Measurements from ENCODE around the gene CAB39.

The CAB39 gene

GRCh38 chr2:230812033-230812432 lies 99.4 kb downstream of the CAB39 start:
- DNase-seq (ENCODE audit: insufficient read length): no peak
- no peak for TF ChIP-seq POLR2A (IDR thresholded peaks at IDR 0.05; ENCODE audit: low read depth, low read length)
- TF ChIP-seq TAF1 (IDR thresholded peaks at IDR 0.05; ENCODE audit: borderline replicate concordance, low read depth, low read length): no peak
- TF ChIP-seq POLR2AphosphoS5 (IDR thresholded peaks at IDR 0.05; ENCODE audit: low read depth, low read length): no peak
- FAIRE-seq: peak; percentile 30

- no peak for DNase-seq (ENCODE audit: insufficient read length)
- FAIRE-seq: no peak
- TF ChIP-seq POLR2AphosphoS5 (IDR thresholded peaks at IDR 0.05; ENCODE audit: low read depth, low read length) (no peak), TAF1 (IDR thresholded peaks at IDR 0.05; ENCODE audit: borderline replicate concordance, low read depth, low read length) (no peak), POLR2A (IDR thresholded peaks at IDR 0.05; ENCODE audit: low read depth, low read length) (no peak)
These were observed 102.0 kb downstream of the CAB39 start for GRCh38 chr2:230814616-230815015.

DNA sequence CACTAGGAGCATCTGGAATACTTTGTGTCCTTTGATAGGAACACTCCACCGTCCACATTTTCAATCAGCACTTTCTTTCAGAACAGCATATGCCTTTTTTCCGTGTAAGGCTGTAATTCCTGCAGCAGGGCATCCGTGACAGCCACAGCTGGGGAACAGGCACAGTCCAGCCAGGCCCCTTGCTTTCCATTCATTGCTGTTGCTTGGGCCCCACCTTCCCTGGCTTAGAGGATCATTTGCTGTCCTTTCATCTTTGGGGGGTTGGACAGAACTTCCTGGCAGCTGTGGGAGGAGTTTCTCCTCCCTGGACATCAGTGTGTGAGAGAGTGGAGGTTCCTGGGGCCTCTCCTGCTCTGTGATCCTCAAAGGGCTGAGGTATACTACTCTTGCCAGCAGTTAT lies 102.4 kb downstream of the CAB39 start:
- DNase-seq (ENCODE audit: insufficient read length) (no peak), FAIRE-seq (no peak)
- TF ChIP-seq POLR2AphosphoS5 (IDR thresholded peaks at IDR 0.05; ENCODE audit: low read depth, low read length) (no peak), TAF1 (IDR thresholded peaks at IDR 0.05; ENCODE audit: borderline replicate concordance, low read depth, low read length) (no peak), POLR2A (IDR thresholded peaks at IDR 0.05; ENCODE audit: low read depth, low read length) (no peak)

DNA sequence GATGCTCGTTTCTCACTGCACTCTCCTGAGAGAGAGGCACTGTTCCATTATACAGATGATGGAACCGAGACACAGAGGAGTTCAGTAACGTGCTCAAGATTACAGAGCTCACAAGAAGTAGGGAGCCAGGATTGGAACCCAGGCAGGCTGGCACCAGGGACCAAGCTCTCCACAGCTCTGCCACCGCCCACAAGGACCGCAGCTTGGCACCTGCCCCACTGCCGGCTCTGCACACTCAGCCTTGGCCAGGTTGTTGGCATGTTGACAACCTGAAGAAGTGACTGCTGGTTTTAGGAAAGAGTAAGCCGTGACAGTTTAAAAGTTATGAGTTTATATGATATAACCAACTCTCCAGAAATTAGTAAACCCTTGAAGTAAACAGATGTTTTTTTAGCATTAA lies 104.1 kb downstream of the CAB39 start:
- DNase-seq (ENCODE audit: insufficient read length) (no peak), FAIRE-seq (no peak)
- TF ChIP-seq TAF1 (IDR thresholded peaks at IDR 0.05; ENCODE audit: borderline replicate concordance, low read depth, low read length) (no peak), POLR2A (IDR thresholded peaks at IDR 0.05; ENCODE audit: low read depth, low read length) (no peak), POLR2AphosphoS5 (IDR thresholded peaks at IDR 0.05; ENCODE audit: low read depth, low read length) (no peak)

- no peak for FAIRE-seq
- DNase-seq (ENCODE audit: insufficient read length): no peak
- TF ChIP-seq TAF1 (IDR thresholded peaks at IDR 0.05; ENCODE audit: borderline replicate concordance, low read depth, low read length) (no peak), POLR2A (IDR thresholded peaks at IDR 0.05; ENCODE audit: low read depth, low read length) (no peak), POLR2AphosphoS5 (IDR thresholded peaks at IDR 0.05; ENCODE audit: low read depth, low read length) (no peak)
These were observed 106.8 kb downstream of the CAB39 start for GRCh38 chr2:230819433-230819832.

- no peak for FAIRE-seq
These were observed 108.8 kb downstream of the CAB39 start for GRCh38 chr2:230821261-230821990.

DNA sequence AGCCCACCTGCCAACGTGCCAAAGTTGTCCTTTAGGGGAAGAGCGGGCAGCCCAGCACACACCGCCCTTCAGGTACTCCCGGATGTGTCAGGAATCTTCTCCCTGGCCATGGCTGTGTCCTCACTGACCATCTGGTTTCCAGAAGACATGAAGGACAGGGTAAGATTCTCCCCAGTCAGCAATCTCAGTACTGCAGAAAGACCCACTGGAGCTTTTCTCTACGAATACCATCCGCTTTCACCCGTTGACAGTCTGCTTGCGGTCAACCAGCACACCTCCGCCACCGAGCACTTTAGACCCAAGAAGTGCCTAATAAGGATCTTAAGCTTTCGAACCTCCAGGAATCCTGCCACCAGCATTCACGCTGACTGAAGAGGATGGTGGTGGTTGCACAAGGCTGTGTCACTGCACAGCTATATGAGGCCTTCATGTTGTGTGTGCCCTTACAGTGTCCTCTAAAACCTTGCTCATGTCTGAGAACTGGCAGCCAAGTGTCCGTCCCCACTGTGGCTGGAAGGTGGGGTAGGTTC lies 109.4 kb downstream of the CAB39 start:
- peak; percentile 47 for TF ChIP-seq POLR2AphosphoS5 (IDR thresholded peaks at IDR 0.05; ENCODE audit: low read depth, low read length)
- no peak for TF ChIP-seq TAF1 (IDR thresholded peaks at IDR 0.05; ENCODE audit: borderline replicate concordance, low read depth, low read length)
- TF ChIP-seq POLR2A (IDR thresholded peaks at IDR 0.05; ENCODE audit: low read depth, low read length): no peak; the same call in 1 of the 2 replicates
- FAIRE-seq (no peak), DNase-seq (ENCODE audit: insufficient read length) (no peak)

More at GRCh38 chr2:230821261-230821990, 108.8 kb downstream of the CAB39 start:
- TF ChIP-seq POLR2AphosphoS5 (IDR thresholded peaks at IDR 0.05; ENCODE audit: low read depth, low read length): 0 out of 2 replicates have a peak, but pooled peaks have one; percentile 33
- TF ChIP-seq TAF1 (IDR thresholded peaks at IDR 0.05; ENCODE audit: borderline replicate concordance, low read depth, low read length): no peak
- TF ChIP-seq POLR2A (IDR thresholded peaks at IDR 0.05; ENCODE audit: low read depth, low read length): no peak; the same call in 1 of the 2 replicates
- no peak for DNase-seq (ENCODE audit: insufficient read length)

GRCh38 chr2:230823264-230823964 lies 110.8 kb downstream of the CAB39 start:
- no peak for DNase-seq (ENCODE audit: insufficient read length)
- no peak for FAIRE-seq

GRCh38 chr2:230824406-230824978 lies 111.8 kb downstream of the CAB39 start:
- DNase-seq (ENCODE audit: insufficient read length) (peak; percentile 45), FAIRE-seq (peak; percentile 91)
- no peak for TF ChIP-seq POLR2A (IDR thresholded peaks at IDR 0.05; ENCODE audit: low read depth, low read length)
- no peak for TF ChIP-seq TAF1 (IDR thresholded peaks at IDR 0.05; ENCODE audit: borderline replicate concordance, low read depth, low read length)
- TF ChIP-seq POLR2AphosphoS5 (IDR thresholded peaks at IDR 0.05; ENCODE audit: low read depth, low read length): no peak

More at GRCh38 chr2:230823264-230823964, 110.8 kb downstream of the CAB39 start:
- TF ChIP-seq POLR2AphosphoS5 (IDR thresholded peaks at IDR 0.05; ENCODE audit: low read depth, low read length) (no peak), TAF1 (IDR thresholded peaks at IDR 0.05; ENCODE audit: borderline replicate concordance, low read depth, low read length) (no peak), POLR2A (IDR thresholded peaks at IDR 0.05; ENCODE audit: low read depth, low read length) (no peak)

- FAIRE-seq (no peak), DNase-seq (ENCODE audit: insufficient read length) (no peak)
- no peak for TF ChIP-seq TAF1 (IDR thresholded peaks at IDR 0.05; ENCODE audit: borderline replicate concordance, low read depth, low read length)
- no peak for TF ChIP-seq POLR2A (IDR thresholded peaks at IDR 0.05; ENCODE audit: low read depth, low read length)
- no peak for TF ChIP-seq POLR2AphosphoS5 (IDR thresholded peaks at IDR 0.05; ENCODE audit: low read depth, low read length)
These were observed 112.7 kb downstream of the CAB39 start for GRCh38 chr2:230825354-230825753.

DNA sequence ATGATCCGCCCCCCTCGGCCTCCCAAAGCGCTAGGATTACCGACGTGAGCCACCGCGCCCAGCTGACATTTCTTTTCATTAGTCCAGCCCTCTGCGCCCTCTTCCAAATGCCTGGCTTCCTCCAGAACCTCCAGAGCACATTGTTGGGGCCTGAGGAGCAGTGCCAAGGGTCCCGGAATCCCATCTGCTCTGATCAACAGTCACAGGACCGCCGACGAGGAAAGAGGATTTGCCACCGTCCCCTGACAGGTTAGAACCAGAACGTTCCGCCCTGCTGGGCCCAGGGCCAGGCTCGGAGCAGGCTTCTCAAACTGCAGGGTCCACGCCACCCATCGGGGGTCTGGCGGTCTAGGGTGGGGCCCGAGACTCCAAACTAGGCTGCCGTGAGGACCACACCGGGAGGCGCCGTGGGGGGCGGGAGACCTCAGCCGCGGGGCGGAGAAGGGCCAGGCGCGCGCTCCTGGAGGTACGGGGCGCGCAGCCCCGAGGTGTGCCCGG lies 115.2 kb downstream of the CAB39 start:
- TF ChIP-seq TAF1 (IDR thresholded peaks at IDR 0.05; ENCODE audit: borderline replicate concordance, low read depth, low read length) (no peak), POLR2AphosphoS5 (IDR thresholded peaks at IDR 0.05; ENCODE audit: low read depth, low read length) (no peak), POLR2A (IDR thresholded peaks at IDR 0.05; ENCODE audit: low read depth, low read length) (no peak)
- DNase-seq (ENCODE audit: insufficient read length): no peak
- no peak for FAIRE-seq
